C4-2B (cell line): ENCODE measurements around the gene MAN1A2.

Source experiments
- H3K27ac ChIP-seq: fragments of 450-650 bp; 2 replicates; pipeline ENCODE4 v1.5.1; 2017
- ZFX ChIP-seq: fragments of 450-650 bp; IDR thresholded peaks from 2 replicates; pipeline ENCODE4 v1.6.1; 2017
- TF ChIP-seq, protein P1 (sequence below): fragments of 450-650 bp; conservative IDR thresholded peaks from 2 replicates; pipeline ENCODE4 v1.5.1; 2017; ENCODE audit warnings: mild to moderate bottlenecking

The MAN1A2 gene

GRCh38 chr1:117481410-117481809 is 114.2 kb downstream of the MAN1A2 start:
- H3K27ac ChIP-seq: no peak overlapping the region

DNA sequence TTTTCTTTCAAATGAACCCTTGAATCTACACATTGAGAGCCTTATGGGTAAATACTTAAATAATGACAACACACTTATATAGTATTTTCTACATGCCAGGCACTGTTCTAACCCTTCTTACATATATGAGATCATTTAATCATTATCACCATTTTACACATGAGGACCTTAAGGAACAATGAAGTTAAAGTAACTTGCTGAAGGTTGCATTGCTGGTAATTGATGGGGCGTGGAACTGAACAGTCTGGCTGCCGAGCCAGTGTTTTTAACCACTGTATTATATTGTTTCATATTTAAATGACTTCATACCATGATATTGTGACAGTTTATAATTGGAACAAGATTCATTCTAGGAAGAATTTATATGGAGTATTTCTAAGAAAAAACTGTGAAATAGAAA is 126.7 kb downstream of the MAN1A2 start:
- TF ChIP-seq, protein P1, sequence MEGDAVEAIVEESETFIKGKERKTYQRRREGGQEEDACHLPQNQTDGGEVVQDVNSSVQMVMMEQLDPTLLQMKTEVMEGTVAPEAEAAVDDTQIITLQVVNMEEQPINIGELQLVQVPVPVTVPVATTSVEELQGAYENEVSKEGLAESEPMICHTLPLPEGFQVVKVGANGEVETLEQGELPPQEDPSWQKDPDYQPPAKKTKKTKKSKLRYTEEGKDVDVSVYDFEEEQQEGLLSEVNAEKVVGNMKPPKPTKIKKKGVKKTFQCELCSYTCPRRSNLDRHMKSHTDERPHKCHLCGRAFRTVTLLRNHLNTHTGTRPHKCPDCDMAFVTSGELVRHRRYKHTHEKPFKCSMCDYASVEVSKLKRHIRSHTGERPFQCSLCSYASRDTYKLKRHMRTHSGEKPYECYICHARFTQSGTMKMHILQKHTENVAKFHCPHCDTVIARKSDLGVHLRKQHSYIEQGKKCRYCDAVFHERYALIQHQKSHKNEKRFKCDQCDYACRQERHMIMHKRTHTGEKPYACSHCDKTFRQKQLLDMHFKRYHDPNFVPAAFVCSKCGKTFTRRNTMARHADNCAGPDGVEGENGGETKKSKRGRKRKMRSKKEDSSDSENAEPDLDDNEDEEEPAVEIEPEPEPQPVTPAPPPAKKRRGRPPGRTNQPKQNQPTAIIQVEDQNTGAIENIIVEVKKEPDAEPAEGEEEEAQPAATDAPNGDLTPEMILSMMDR: no peak
- no peak for TF ChIP-seq ZFX
- H3K27ac ChIP-seq: no peak overlapping the region

More at GRCh38 chr1:117481410-117481809, 114.2 kb downstream of the MAN1A2 start:
- TF ChIP-seq ZFX: no peak
- TF ChIP-seq, protein P1: no peak

GRCh38 chr1:117495068-117495467 is 127.8 kb downstream of the MAN1A2 start:
- TF ChIP-seq, protein P1: no peak
- TF ChIP-seq ZFX: no peak
- H3K27ac ChIP-seq: no peak overlapping the region

GRCh38 chr1:117499071-117499470 is 131.8 kb downstream of the MAN1A2 start:
- no peak overlapping the region for H3K27ac ChIP-seq
- TF ChIP-seq ZFX: no peak
- TF ChIP-seq, protein P1: no peak

DNA sequence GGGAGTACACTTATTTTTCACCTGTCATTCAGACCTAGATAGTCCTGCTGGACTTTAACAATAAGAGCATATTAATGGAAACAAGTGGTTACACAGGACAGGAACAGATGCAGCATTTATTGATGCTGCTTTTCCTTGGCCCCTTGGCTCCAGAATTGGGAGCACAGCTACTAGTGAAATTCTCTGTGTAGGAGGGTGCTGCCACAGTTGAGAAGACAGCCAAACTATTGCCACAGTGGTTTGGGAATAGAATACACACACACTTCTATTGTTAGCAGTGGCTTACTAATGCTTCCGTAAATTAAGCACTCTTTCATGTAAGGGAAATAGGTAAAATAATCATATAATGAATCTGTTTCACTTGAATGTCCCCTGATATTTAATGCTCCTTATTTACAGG is 133.3 kb downstream of the MAN1A2 start:
- TF ChIP-seq ZFX: no peak
- TF ChIP-seq, protein P1: no peak
- no peak overlapping the region for H3K27ac ChIP-seq

DNA sequence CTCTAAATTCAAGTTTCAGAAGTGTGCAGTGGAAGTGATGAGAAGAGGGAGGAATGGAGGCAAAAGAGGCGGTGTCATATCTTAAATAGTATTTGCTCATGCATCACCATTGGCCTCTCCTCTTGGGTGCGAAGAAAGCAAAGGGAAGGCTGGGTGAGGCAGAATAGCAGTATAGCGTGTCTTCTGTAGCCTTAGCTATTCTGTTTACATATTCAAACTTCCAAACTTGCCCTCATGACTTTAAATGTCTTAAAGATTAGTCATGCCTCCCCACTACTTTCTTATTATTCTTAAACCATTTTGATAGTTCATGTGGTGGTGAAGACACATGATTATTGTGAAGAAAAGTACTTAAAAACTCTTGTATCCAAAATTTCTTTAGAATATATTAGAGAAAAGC is 134.0 kb downstream of the MAN1A2 start:
- no peak for TF ChIP-seq ZFX
- TF ChIP-seq, protein P1: no peak
- no peak overlapping the region for H3K27ac ChIP-seq

DNA sequence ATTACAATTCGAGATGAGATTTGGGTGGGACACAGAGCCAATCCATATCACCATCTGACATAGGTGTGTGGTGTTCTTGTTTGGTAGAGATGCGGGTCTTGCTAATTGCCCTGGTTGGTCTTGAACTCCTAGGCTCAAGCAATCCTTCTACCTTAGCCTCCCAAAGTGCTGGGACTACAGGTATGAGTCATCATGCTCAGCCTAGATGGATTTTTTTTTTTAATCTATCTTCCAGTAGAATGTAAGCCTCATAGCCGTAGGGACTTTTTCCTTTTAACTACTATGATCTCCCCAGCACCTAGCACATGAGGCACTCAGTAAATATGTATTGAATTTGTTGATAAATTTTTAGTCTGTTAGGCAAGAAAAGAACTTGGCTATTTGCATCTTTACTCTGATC is 144.0 kb downstream of the MAN1A2 start:
- no peak for TF ChIP-seq ZFX
- TF ChIP-seq, protein P1: no peak
- no peak overlapping the region for H3K27ac ChIP-seq
